Adrenal gland (tissue), 12 donors: Measurements from ENCODE around the gene CEP192. TPM values are rescaled to one million over a fixed set of nuclear protein-coding genes. Genes with fewer than 3 reads are reported as not detected.
"Not testable (repeated sequence)": the region's sequence is repeated elsewhere in the genome, so short reads cannot be mapped to it uniquely, and the experiment has no call there.

Experiments
- DNase-seq, 7 donors: peaks; one replicate each; pipeline ENCODE4 v3.0.0-alpha.2; 2019 to 2020
- H3K27ac ChIP-seq, 5 donors: fragments of 200-600 bp; sonication (generic) in 4 of 5; 1 replicate in 3 of 5; 2 replicates in 2 of 5; pipeline versions ENCODE4 v1.5.1 to v1.8.0; 2016 to 2020; ENCODE audit warnings: mild to moderate bottlenecking in 1 of 5
- H3K27me3 ChIP-seq: fragments of 200-600 bp; 2 replicates; pipeline ENCODE4 v1.8.0; 2021
- H3K36me3 ChIP-seq, 2 donors: fragments of 200-600 bp; replicated peaks in 1 of 2; 1 replicate in 1 of 2; 2 replicates in 1 of 2; pipeline versions ENCODE4 v1.5.1 to v1.8.0; 2018 to 2022
- H3K4me1 ChIP-seq, 2 donors: fragments of 200-600 bp; replicated peaks in 1 of 2; 1 replicate in 1 of 2; 2 replicates in 1 of 2; pipeline versions ENCODE4 v1.5.1 to v1.8.0; 2018 to 2021
- H3K4me3 ChIP-seq, 4 donors: fragments of 200-600 bp; sonication (generic) in 3 of 4; one replicate each; pipeline ENCODE4 v1.5.1; 2016 to 2018
- H3K9me3 ChIP-seq, 3 donors: fragments of 200-600 bp; sonication (generic) in 1 of 3; replicated peaks in 1 of 3; 1 replicate in 2 of 3; 2 replicates in 1 of 3; pipeline versions ENCODE4 v1.5.1 to v1.8.0; 2016 to 2021
- CTCF ChIP-seq, 6 experiments: fragments of 450-650 bp in 4 of 6; fragments of 200-600 bp in 2 of 6; sonication (generic) in 1 of 6; IDR thresholded peaks; 1 replicate in 5 of 6; 2 replicates in 1 of 6; pipeline versions ENCODE4 v1.5.1 to v1.8.0; 2016 to 2021; ENCODE audit warnings: antibody characterized with exemption in 6 of 6, mild to moderate bottlenecking in 2 of 6, moderate library complexity in 1 of 6
- POLR2A ChIP-seq, 2 donors: fragments of 450-650 bp; IDR thresholded peaks; one replicate each; pipeline ENCODE4 v1.6.1; 2017; ENCODE audit warnings: antibody characterized with exemption in 2 of 2, mild to moderate bottlenecking in 2 of 2, moderate library complexity in 1 of 2
- WGBS, 4 donors: extraction: QIAGEN DNeasy Blood & Tissue Kit in 2 of 4; methylation state at CpG; one replicate each; pipeline versions ENCODE4 v1.1.5 to v1.1.7; 2013 to 2017; 5-methylcytosine and 5-hydroxymethylcytosine counted together
- intact Hi-C, 2 donors: fragments of 100-400 bp; cut with DNase I; formaldehyde crosslinking; loops; one replicate each; pipeline versions ENCODE4 v1.14.1 to v1.15.0; 2022 to 2023
- polyA plus RNA-seq, 3 donors: library from polyadenylated mRNA; stranded (reverse); fragments of 200-250 nt in 2 of 3; fragments of 350-450 nt in 1 of 3; fragmentation: Illumina TruSeq in 1 of 3; extraction: RNeasy Lipid Tissue Mini Kit (QIAGEN cat#74804) in 1 of 3; gene quantifications; one replicate each; pipeline ENCODE4 v1.2.3, GENCODE V29; 2013 to 2014
- total RNA-seq, 9 donors: library from RNA; depleted of rRNA in 4 of 9; stranded (reverse); fragments of >200 nt in 4 of 9; fragments of 120-200 nt in 1 of 9; fragmentation: NEBNext Ultra II Directional in 1 of 9; extraction: Animal tissue kit (Norgen Biotek cat#: 25700) in 1 of 9; gene quantifications; one replicate each; pipeline versions ENCODE4 v1.1.0 to v1.2.4, GENCODE V29; 2013 to 2023
- donor health status: healthy with polysubstance abuse.
- donor health status: Bipolar disorder and iron deficiency.
- donor health status: DM: yes; HTN: yes; CAD: no.
- donor health status: DM: no; HTN: no; CAD: no.
- donor health status: DM: no; HTN: no; CAD: no.
- donor health status: DM: yes; HTN: yes; CAD: no.

CEP192 gene
- total and polyA plus RNA-seq, 12 donors = 7.5 to 36.8 (median 16.3) TPM

GRCh38 chr18:13096232-13096631, 105.1 kb downstream of the CEP192 start:
- TF ChIP-seq CTCF (IDR thresholded peaks at IDR 0.05) = no peak
- TF ChIP-seq POLR2A (IDR thresholded peaks at IDR 0.05) = no peak
- DNase-seq = no peak
- Histone ChIP-seq H3K4me3 (no peak overlapping the region), H3K4me1 (no peaks in the 10 kb centered on the region), H3K27me3 (no peaks in the 10 kb centered on the region), H3K9me3 (no peaks in the 10 kb centered on the region), H3K36me3 (peaks cover 0 to 39% of the 10 kb centered on the region in 2 donors), H3K27ac (no peak overlapping the region)
- WGBS, 4 donors = 97 to 99% (median 98%) methylated on average over 9 of the region's 9 CpGs
- intact Hi-C loops = no loop called here

DNA sequence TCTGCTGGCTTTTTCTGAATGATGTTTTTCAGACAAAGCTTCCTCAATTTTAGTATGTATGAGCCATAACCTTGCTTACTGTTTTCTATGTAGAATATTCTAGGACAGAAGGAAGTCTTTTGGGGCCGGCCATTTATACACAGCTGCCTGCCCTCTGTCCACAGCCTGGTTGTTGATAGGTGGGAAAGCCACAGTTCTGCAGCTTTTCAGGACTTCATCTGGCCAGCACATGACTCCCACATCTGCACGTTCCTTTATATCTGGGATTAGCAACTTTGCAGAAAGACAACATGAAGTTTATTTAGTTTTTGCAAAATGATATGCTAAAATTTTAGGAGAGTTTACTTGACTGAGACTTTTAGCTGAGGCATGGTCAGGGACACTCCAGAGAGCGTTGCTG, 105.6 kb downstream of the CEP192 start:
- H3K36me3 ChIP-seq = peaks cover 0 to 42% of the 10 kb centered on the region in 2 donors
- H3K4me3 ChIP-seq = no peak overlapping the region
- no peaks in the 10 kb centered on the region for H3K4me1 ChIP-seq
- H3K27me3 ChIP-seq = no peaks in the 10 kb centered on the region
- WGBS, 4 donors = 93 to 100% (median 98%) methylated on average over 3 of the region's 3 CpGs
- no peak overlapping the region for H3K27ac ChIP-seq
- DNase-seq = no peak
- H3K9me3 ChIP-seq = no peaks in the 10 kb centered on the region
- TF ChIP-seq POLR2A (IDR thresholded peaks at IDR 0.05) (no peak), CTCF (IDR thresholded peaks at IDR 0.05) (no peak)
- intact Hi-C loops = no loop called here

DNA sequence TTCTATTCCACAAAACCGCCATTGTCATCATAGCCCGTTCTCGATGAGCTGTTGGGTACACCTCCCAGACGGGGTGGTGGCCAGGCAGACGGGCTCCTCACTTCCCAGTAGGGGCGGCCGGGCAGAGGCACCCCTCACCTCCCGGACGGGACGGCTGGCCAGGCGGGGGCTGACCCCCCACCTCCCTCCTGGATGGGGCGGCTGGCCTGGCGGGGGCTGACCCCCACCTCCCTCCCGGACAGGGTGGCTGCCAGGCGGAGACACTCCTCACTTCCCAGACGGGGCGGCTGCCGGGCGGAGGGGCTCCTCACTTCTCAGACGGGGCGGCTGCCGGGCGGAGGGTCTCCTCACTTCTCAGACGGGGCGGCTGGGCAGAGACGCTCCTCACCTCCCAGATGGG, 106.9 kb downstream of the CEP192 start:
- H3K4me3 ChIP-seq, H3K9me3 ChIP-seq, DNase-seq, intact Hi-C loops, H3K4me1 ChIP-seq, H3K27me3 ChIP-seq, H3K27ac ChIP-seq: not testable (repeated sequence)
- H3K36me3 ChIP-seq = peaks cover 0 to 49% of the 10 kb centered on the region in 2 donors
- WGBS, 4 donors = 96 to 98% (median 97%) methylated on average over 13 to 26 of the region's 26 CpGs; no CpG with 5 or more reads in 1 of the 4 donors

- DNase-seq = no peak
- Histone ChIP-seq H3K36me3 (peaks cover 0 to 53% of the 10 kb centered on the region in 2 donors), H3K9me3 (no peaks in the 10 kb centered on the region), H3K4me3 (no peak overlapping the region), H3K27ac (no peak overlapping the region), H3K27me3 (no peaks in the 10 kb centered on the region), H3K4me1 (no peaks in the 10 kb centered on the region)
- TF ChIP-seq POLR2A (IDR thresholded peaks at IDR 0.05) (no peak), CTCF (IDR thresholded peaks at IDR 0.05) (no peak)
- intact Hi-C loops = no loop called here
- 90 to 98% (median 97%) methylated on average over 5 to 9 of the region's 10 CpGs for WGBS, 4 donors
These were observed 108.0 kb downstream of the CEP192 start for GRCh38 chr18:13099113-13099512.

GRCh38 chr18:13100942-13101658, 109.9 kb downstream of the CEP192 start:
- intact Hi-C loops = no loop called here

More at GRCh38 chr18:13100942-13101658, 109.9 kb downstream of the CEP192 start:
- Histone ChIP-seq H3K4me1 (no peaks in the 10 kb centered on the region), H3K27ac (no peak overlapping the region), H3K4me3 (no peak overlapping the region), H3K9me3 (no peaks in the 10 kb centered on the region), H3K27me3 (no peaks in the 10 kb centered on the region), H3K36me3 (peaks cover 0 to 50% of the 10 kb centered on the region in 2 donors)
- WGBS, 4 donors = 93 to 97% (median 96%) methylated on average over 14 of the region's 14 CpGs
- TF ChIP-seq POLR2A (IDR thresholded peaks at IDR 0.05) (no peak), CTCF (IDR thresholded peaks at IDR 0.05) (no peak)
- DNase-seq = no peak
